MM.1S (cell line): ENCODE data around the gene BRD1.
A peak's percentile ranks its signal among the peaks of the same experiment; 100 is the strongest.

ENCODE experiments used
- DNase-seq: peaks from one replicate; pipeline ENCODE4 v3.0.0-alpha.2; 2015
- H2AFZ ChIP-seq: fragments of 300-600 bp; sonication (generic); 2 replicates; pipeline ENCODE4 v1.6.0; 2016; ENCODE audit warnings: antibody characterized with exemption, low read length
- H3F3A ChIP-seq: fragments of 300-600 bp; sonication (generic); 2 replicates; pipeline ENCODE4 v1.6.1; 2016; ENCODE audit warnings: mild to moderate bottlenecking, antibody characterized with exemption, low read length, moderate library complexity, mixed read lengths; ENCODE audit not compliant: insufficient read depth
- H3K27ac ChIP-seq: fragments of 300-600 bp; sonication (generic); 2 replicates; pipeline ENCODE4 v1.5.1; 2016; ENCODE audit warnings: mild to moderate bottlenecking, low read length
- H3K27me3 ChIP-seq: fragments of 300-600 bp; sonication (generic); replicated peaks from 2 replicates; pipeline ENCODE4 v1.6.0; 2016; ENCODE audit warnings: low read length; ENCODE audit not compliant: insufficient read depth
- H3K36me3 ChIP-seq: fragments of 300-600 bp; sonication (generic); replicated peaks from 2 replicates; pipeline ENCODE4 v1.6.1; 2016; ENCODE audit warnings: mild to moderate bottlenecking, low read length, mixed read lengths; ENCODE audit not compliant: insufficient read depth
- H3K4me1 ChIP-seq: fragments of 300-600 bp; sonication (generic); 2 replicates; pipeline ENCODE4 v1.6.1; 2016; ENCODE audit warnings: low read length, mixed read lengths
- H3K4me2 ChIP-seq: fragments of 300-600 bp; sonication (generic); 2 replicates; pipeline ENCODE4 v1.6.0; 2016; ENCODE audit warnings: low read depth, low read length
- H3K4me3 ChIP-seq: fragments of 300-600 bp; sonication (generic); 2 replicates; pipeline ENCODE4 v1.5.1; 2016; ENCODE audit warnings: low read length, mixed read lengths
- H3K79me2 ChIP-seq: fragments of 300-600 bp; sonication (generic); 2 replicates; pipeline ENCODE4 v1.6.1; 2016; ENCODE audit warnings: mixed run types, low read length, mixed read lengths
- H3K9ac ChIP-seq: fragments of 300-600 bp; sonication (generic); 2 replicates; pipeline ENCODE4 v1.6.1; 2016; ENCODE audit warnings: low read length, mixed read lengths
- H3K9me2 ChIP-seq: fragments of 300-600 bp; sonication (generic); replicated peaks from 2 replicates; pipeline ENCODE4 v1.6.1; 2016; ENCODE audit warnings: mild to moderate bottlenecking, low read length, mixed read lengths; ENCODE audit not compliant: insufficient read depth
- H3K9me3 ChIP-seq: fragments of 300-600 bp; sonication (generic); replicated peaks from 2 replicates; pipeline ENCODE4 v1.6.1; 2016; ENCODE audit warnings: mild to moderate bottlenecking, low read length, mixed read lengths; ENCODE audit not compliant: insufficient read depth
- H4K20me1 ChIP-seq: fragments of 300-600 bp; sonication (generic); 2 replicates; pipeline ENCODE4 v1.6.1; 2016; ENCODE audit warnings: mild to moderate bottlenecking, low read length, moderate library complexity, mixed read lengths; ENCODE audit not compliant: insufficient read depth
- CTCF ChIP-seq: fragments of 300-600 bp; sonication (generic); IDR thresholded peaks from 2 replicates; pipeline ENCODE4 v1.5.1; 2016; ENCODE audit warnings: antibody characterized with exemption, low read length, mixed read lengths
- EZH2 ChIP-seq: fragments of 300-600 bp; sonication (generic); optimal IDR thresholded peaks from 2 replicates; pipeline ENCODE3; 2017; ENCODE audit warnings: low read depth, mild to moderate bottlenecking, antibody characterized with exemption, low read length, mixed read lengths
- EZH2phosphoT487 ChIP-seq: fragments of 300-600 bp; sonication (generic); IDR thresholded peaks from 2 replicates; pipeline ENCODE4 v1.6.1; 2018; ENCODE audit warnings: antibody characterized with exemption, low read length

BRD1 gene

GRCh38 chr22:49724030-49724892 lies 103.4 kb downstream of the BRD1 start:
- Histone ChIP-seq H3K27ac (no peak overlapping the region), H2AFZ (peak overlapping the region; percentile 58), H3K4me2 (peak overlapping the region; percentile 65), H3F3A (no peaks in the 10 kb centered on the region), H3K4me3 (peak overlapping the region; percentile 50), H3K4me1 (no peaks in the 10 kb centered on the region), H3K9me3 (no peaks in the 10 kb centered on the region), H3K27me3 (peaks cover 81% of the 10 kb centered on the region), H3K9me2 (no peaks in the 10 kb centered on the region), H3K79me2 (no peaks in the 10 kb centered on the region), H4K20me1 (no peaks in the 10 kb centered on the region), H3K9ac (no peak overlapping the region), H3K36me3 (no peaks in the 10 kb centered on the region)
- TF ChIP-seq CTCF (no peak), EZH2phosphoT487 (no peak), EZH2 (no peak)
- DNase-seq = no peak

GRCh38 chr22:49723478-49724029 lies 104.1 kb downstream of the BRD1 start:
- no peak overlapping the region for H2AFZ ChIP-seq

More at GRCh38 chr22:49723478-49724029, 104.1 kb downstream of the BRD1 start:
- Histone ChIP-seq H3K79me2 (no peaks in the 10 kb centered on the region), H3K9ac (no peak overlapping the region), H3F3A (no peaks in the 10 kb centered on the region), H3K4me1 (no peaks in the 10 kb centered on the region), H3K4me3 (no peak overlapping the region), H3K36me3 (no peaks in the 10 kb centered on the region), H3K9me3 (no peaks in the 10 kb centered on the region), H4K20me1 (no peaks in the 10 kb centered on the region), H3K27ac (no peak overlapping the region), H3K27me3 (peaks cover 81% of the 10 kb centered on the region), H3K9me2 (no peaks in the 10 kb centered on the region), H3K4me2 (peak overlapping the region; percentile 65; the same call in 1 of the 2 replicates)
- no peak for TF ChIP-seq EZH2phosphoT487
- no peak for TF ChIP-seq EZH2
- no peak for TF ChIP-seq CTCF
- no peak for DNase-seq
